ENCODE results near the gene ELAPOR1.

DNA sequence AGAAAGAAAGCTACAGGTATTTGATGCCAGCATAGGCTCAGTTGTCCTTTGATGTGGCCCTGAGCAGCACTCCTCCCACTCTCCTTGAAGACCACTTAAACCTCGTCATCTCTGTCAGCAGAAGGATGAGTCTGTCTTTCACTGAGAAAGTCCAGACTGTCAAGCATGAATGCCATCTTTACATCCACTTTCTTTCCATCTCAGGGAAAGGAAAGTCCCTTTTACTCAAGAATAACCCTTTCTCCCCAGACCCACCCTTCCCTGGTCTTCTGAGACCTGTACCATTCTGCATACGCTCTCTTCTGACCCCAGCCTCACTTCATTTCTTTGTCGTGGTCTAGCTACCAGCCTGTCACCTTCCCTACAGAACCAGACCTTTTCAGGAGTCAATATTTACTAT, 4.0 kb upstream of the ELAPOR1 start:
- no peak for TF ChIP-seq EZH2 (IDR thresholded peaks at IDR 0.05; ENCODE audit: insufficient read depth, low read length)
- TF ChIP-seq, protein P1, sequence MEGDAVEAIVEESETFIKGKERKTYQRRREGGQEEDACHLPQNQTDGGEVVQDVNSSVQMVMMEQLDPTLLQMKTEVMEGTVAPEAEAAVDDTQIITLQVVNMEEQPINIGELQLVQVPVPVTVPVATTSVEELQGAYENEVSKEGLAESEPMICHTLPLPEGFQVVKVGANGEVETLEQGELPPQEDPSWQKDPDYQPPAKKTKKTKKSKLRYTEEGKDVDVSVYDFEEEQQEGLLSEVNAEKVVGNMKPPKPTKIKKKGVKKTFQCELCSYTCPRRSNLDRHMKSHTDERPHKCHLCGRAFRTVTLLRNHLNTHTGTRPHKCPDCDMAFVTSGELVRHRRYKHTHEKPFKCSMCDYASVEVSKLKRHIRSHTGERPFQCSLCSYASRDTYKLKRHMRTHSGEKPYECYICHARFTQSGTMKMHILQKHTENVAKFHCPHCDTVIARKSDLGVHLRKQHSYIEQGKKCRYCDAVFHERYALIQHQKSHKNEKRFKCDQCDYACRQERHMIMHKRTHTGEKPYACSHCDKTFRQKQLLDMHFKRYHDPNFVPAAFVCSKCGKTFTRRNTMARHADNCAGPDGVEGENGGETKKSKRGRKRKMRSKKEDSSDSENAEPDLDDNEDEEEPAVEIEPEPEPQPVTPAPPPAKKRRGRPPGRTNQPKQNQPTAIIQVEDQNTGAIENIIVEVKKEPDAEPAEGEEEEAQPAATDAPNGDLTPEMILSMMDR (IDR thresholded peaks at IDR 0.05; ENCODE audit: insufficient read depth, low read depth, low read length) = no peak
